ENCODE data around the gene PNPLA7. TPM values are rescaled to one million over a fixed set of nuclear protein-coding genes. Genes with fewer than 3 reads are reported as not detected.
"Not testable (repeated sequence)": the region's sequence is repeated elsewhere in the genome, so short reads cannot be mapped to it uniquely, and the experiment has no call there.

PNPLA7 gene
- total RNA-seq, 1 donor from 2014 or later = 9.0 TPM

DNA sequence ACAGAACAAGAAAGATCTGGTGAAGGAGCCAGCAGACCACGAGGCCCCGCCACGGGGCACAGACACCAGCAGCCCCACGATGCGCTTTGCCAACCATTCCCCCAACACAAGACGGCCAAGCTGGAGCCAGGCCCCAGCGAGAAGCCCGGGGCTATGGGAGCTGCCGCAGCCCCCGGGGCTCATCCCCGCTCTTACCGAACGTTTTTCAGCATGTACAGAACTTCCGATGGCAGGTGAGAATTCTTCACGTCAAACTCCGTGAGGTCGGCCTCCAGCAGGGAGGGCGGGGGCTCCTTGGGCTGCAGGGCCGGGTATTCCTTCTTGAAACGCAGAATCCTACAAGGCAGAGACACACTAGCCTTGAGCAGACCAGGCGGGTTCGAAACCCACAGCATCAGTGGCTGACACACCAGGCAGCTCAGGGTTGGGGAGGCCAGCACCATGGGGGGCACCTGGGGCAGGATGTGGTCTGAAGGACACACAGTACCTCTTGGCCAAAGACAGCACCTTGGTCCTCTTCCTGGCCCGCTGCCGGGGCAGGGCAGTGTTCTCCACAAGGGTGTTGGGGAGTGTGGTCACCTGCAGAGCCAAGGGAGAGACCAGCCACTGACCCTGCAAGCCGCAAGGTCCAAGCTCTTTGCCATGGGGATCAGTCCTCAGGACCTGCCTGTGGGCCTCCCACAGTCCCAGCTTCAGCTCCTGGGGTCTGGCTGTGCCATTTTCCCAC, 6.8 kb downstream of the PNPLA7 start:
- TF ChIP-seq, protein P1, sequence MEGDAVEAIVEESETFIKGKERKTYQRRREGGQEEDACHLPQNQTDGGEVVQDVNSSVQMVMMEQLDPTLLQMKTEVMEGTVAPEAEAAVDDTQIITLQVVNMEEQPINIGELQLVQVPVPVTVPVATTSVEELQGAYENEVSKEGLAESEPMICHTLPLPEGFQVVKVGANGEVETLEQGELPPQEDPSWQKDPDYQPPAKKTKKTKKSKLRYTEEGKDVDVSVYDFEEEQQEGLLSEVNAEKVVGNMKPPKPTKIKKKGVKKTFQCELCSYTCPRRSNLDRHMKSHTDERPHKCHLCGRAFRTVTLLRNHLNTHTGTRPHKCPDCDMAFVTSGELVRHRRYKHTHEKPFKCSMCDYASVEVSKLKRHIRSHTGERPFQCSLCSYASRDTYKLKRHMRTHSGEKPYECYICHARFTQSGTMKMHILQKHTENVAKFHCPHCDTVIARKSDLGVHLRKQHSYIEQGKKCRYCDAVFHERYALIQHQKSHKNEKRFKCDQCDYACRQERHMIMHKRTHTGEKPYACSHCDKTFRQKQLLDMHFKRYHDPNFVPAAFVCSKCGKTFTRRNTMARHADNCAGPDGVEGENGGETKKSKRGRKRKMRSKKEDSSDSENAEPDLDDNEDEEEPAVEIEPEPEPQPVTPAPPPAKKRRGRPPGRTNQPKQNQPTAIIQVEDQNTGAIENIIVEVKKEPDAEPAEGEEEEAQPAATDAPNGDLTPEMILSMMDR (IDR thresholded peaks at IDR 0.05; ENCODE audit: borderline replicate concordance) = no peak
- no peak overlapping the region for H3K4me3 ChIP-seq
- peaks cover 22% of the 10 kb centered on the region for H3K4me1 ChIP-seq
- peaks cover 49% of the 10 kb centered on the region for H3K36me3 ChIP-seq
- no peaks in the 10 kb centered on the region for H3K27me3 ChIP-seq (ENCODE audit: low read depth)
- intact Hi-C loops (cut with micrococcal nuclease) = no loop called here
- peaks cover 3% of the 10 kb centered on the region for H3K9me3 ChIP-seq (replicated peaks)
- DNase-seq = no peak
- H3K27ac ChIP-seq (replicated peaks) = no peak overlapping the region

DNA sequence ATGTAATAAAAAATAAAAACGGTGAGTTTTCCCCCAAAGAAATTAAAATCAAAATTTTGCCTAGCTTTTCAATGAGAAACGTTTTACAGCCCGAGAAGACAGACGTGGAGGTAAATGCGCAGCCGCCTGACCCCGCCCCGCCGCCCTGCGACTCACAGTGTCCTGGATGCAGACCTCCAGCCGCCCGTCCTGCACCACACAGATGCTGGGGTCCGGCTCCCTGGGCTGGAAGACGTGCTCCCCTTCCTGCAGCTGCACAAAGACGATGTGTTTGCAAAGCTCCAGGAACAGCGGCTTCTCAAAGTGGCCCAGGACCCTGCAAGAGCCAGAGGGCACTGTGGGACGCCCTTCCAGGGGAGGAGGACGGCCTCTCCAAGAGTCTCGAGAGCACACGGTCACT, 7.7 kb downstream of the PNPLA7 start:
- no peak for DNase-seq
- Histone ChIP-seq H3K9me3 (replicated peaks) (peaks cover 3% of the 10 kb centered on the region), H3K4me3 (no peak overlapping the region), H3K27me3 (ENCODE audit: low read depth) (no peaks in the 10 kb centered on the region), H3K27ac (replicated peaks) (no peak overlapping the region), H3K4me1 (peaks cover 13% of the 10 kb centered on the region), H3K36me3 (peaks cover 51% of the 10 kb centered on the region)
- TF ChIP-seq, protein P1 (IDR thresholded peaks at IDR 0.05; ENCODE audit: borderline replicate concordance) = no peak
- intact Hi-C loops (cut with micrococcal nuclease) = no loop called here

DNA sequence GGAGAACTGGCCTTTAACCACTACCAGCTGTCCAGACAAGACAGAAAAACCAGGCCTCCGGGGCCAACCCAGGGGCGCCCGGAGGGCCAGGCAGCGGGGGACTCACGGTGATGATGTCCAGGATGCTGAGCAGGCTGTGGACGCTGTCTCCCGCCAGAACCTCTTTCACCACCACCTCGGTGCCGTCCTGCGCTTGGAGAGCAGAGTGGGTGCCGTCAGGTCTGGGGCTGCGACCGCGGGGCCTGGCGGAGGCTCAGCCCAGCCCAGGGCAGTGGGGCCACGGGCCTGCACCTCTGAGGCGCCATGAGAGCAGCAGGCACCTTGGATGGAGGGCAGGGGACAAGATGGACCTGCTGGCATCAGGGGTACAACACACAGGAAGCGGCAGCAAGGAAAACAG, 9.7 kb downstream of the PNPLA7 start:
- Histone ChIP-seq H3K9me3 (replicated peaks) (no peaks in the 10 kb centered on the region), H3K4me1 (peaks cover 12% of the 10 kb centered on the region), H3K27ac (replicated peaks) (no peak overlapping the region), H3K36me3 (peaks cover 51% of the 10 kb centered on the region), H3K4me3 (no peak overlapping the region), H3K27me3 (ENCODE audit: low read depth) (no peaks in the 10 kb centered on the region)
- no peak for DNase-seq
- TF ChIP-seq, protein P1 (IDR thresholded peaks at IDR 0.05; ENCODE audit: borderline replicate concordance) = no peak
- intact Hi-C loops (cut with micrococcal nuclease) = no loop called here

DNA sequence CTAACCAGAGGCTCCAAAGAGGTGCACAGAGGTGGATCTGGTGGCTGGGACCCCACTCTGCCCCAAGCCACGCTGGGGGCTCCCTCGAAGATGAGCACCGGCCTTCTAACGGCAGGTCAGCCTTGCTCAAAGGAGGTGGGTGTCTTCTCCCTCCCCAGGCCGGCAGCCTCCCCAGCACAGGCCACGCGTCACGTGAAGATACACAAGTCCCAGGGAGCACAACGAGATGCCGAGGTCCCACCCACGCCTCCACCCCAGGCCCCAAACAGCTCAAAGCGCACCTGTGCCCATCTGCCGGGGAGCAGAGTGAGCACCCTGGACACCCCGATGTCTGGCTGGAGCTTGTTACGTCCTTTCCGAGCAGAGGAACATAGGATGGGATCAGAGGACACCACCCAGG, 12.1 kb downstream of the PNPLA7 start:
- Histone ChIP-seq H3K4me1 (peaks cover 13% of the 10 kb centered on the region), H3K4me3 (no peak overlapping the region), H3K27ac (replicated peaks) (no peak overlapping the region), H3K27me3 (ENCODE audit: low read depth) (no peaks in the 10 kb centered on the region), H3K9me3 (replicated peaks) (no peaks in the 10 kb centered on the region), H3K36me3 (peaks cover 47% of the 10 kb centered on the region)
- intact Hi-C loops (cut with micrococcal nuclease) = no loop called here
- no peak for DNase-seq
- TF ChIP-seq, protein P1 (IDR thresholded peaks at IDR 0.05; ENCODE audit: borderline replicate concordance) = no peak

DNA sequence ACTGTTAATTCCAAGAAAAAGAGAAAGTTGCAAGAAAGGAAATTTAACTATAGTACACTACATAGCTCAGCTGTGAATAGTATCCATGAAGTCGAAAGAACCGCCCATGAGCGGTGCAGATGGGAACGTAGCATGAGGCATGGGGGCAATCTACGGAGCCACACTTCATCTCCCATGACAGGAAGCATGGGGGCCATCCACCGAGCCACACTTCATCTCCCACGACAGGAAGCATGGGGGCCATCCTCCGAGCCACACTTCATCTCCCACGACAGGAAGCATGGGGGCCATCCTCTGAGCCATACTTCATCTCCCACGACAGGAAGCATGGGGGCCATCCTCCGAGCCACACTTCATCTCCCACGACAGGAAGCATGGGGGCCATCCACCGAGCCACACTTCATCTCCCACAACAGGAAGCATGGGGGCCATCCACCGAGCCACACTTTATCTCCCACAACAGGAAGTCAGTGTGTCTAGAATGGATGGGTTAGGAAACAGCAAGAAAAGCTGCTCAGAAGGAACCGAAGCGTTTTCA, 13.5 kb downstream of the PNPLA7 start:
- H3K9me3 ChIP-seq (replicated peaks); H3K27me3 ChIP-seq (ENCODE audit: low read depth); intact Hi-C loops (cut with micrococcal nuclease); H3K27ac ChIP-seq (replicated peaks); H3K4me3 ChIP-seq; DNase-seq: not testable (repeated sequence)
- peaks cover 13% of the 10 kb centered on the region for H3K4me1 ChIP-seq
- H3K36me3 ChIP-seq = peaks cover 33% of the 10 kb centered on the region

DNA sequence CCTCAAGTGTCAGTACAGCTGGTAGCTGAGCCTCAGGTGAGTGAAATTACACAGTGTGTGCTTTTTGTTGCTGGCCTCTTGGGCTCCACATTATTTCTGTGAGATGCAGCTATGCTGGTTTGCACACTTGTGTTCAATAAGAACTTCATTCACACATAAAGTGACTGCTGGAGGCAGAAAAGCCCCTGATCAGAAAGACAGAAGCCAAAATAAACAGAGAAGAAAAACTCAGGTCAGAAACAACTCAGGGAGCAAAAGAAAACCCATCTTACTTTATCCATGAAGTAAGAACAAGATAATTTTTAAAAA, 15.1 kb downstream of the PNPLA7 start:
- TF ChIP-seq, protein P1 (IDR thresholded peaks at IDR 0.05; ENCODE audit: borderline replicate concordance) = no peak
- no peak overlapping the region for H3K27ac ChIP-seq (replicated peaks)

More for the DNA sequence above, 15.1 kb downstream of the PNPLA7 start:
- Histone ChIP-seq H3K36me3 (peaks cover 18% of the 10 kb centered on the region), H3K4me3 (no peak overlapping the region), H3K4me1 (peaks cover 13% of the 10 kb centered on the region), H3K9me3 (replicated peaks) (no peaks in the 10 kb centered on the region), H3K27me3 (ENCODE audit: low read depth) (no peaks in the 10 kb centered on the region)
- intact Hi-C loops (cut with micrococcal nuclease) = no loop called here
- DNase-seq = no peak
